Loucy (cell line): ENCODE data around the gene XXYLT1.

ENCODE experiments used
- CTCF ChIP-seq: fragments of 200-600 bp; sonication (generic); conservative IDR thresholded peaks from 2 replicates; pipeline ENCODE4 v1.5.1; 2014; ENCODE audit warnings: mild to moderate bottlenecking, antibody characterized with exemption, low read length
- EZH2phosphoT487 ChIP-seq: fragments of 200-600 bp; IDR thresholded peaks from 2 replicates; pipeline ENCODE4 v1.6.1; 2018; ENCODE audit warnings: antibody characterized with exemption, mild to moderate bottlenecking, moderate library complexity, borderline replicate concordance

- TF ChIP-seq CTCF (no peak), EZH2phosphoT487 (no peak)
Measured at GRCh38 chr3:195247863-195248189, 23.1 kb downstream of the XXYLT1 start.
